ENCODE results near the gene PRKD3.
A peak's percentile ranks its signal among the peaks of the same experiment; 100 is the strongest.

The PRKD3 gene

GRCh38 chr2:37324786-37325624, at the start of gene PRKD3:
TSS of gene PRKD3 (minus strand) at chr2:37324833. CDS start at chr2:37316524, 8,309 bp downstream.
- no peak for DNase-seq (ENCODE audit: low read depth)

- no peak for DNase-seq (ENCODE audit: low read depth)
Measured at GRCh38 chr2:37372000-37372399, 47.4 kb upstream of the PRKD3 start.

- DNase-seq (ENCODE audit: low read depth), result no peak
Measured at GRCh38 chr2:37370666-37371065, 46.0 kb upstream of the PRKD3 start.

DNA sequence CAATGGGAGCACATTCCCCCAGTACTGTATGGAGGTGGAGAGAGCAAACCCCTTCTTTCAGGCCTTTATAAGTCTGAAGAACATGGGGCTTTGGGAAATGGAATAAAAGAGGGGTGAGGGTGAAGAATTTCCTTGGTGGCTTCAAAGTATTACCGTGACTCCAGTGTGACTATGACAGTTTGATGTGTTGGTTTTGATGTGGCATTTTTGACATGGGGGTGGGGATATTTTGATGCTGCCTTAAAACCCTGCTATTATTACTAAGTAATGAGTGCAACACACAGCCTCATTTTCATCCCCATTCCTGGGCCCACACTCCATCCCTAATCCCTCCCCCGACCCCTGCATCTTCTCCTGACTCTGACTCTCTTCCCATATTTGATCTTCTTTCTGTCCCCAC, 43.4 kb upstream of the PRKD3 start:
- no peak for DNase-seq (ENCODE audit: low read depth)

GRCh38 chr2:37367310-37367709, 42.7 kb upstream of the PRKD3 start:
- no peak for DNase-seq (ENCODE audit: low read depth)

DNA sequence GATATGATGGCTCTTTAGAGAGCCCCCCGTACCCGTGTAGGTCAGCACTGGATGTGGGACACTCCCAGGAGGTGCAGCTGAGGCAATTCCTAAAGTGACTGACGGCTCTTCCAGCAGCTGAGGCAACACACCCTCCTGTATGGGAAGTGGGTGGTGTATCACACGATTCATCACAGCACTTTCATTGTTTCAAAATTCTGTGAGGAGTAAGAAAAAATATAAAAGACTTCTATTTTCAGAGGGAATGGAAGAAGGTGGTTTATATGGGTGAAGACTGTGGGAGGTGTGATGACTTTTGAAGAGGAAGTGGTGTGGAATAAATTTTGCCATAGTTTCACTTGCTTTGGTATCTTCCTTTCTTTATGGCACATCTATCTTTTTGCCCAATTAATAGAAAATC, 42.1 kb upstream of the PRKD3 start:
- no peak for DNase-seq (ENCODE audit: low read depth)

GRCh38 chr2:37365669-37366068, 41.0 kb upstream of the PRKD3 start:
- DNase-seq (ENCODE audit: low read depth), result peak; percentile 62

GRCh38 chr2:37364351-37364750, 39.7 kb upstream of the PRKD3 start:
- no peak for DNase-seq (ENCODE audit: low read depth)

- DNase-seq (ENCODE audit: low read depth), result no peak
Measured at GRCh38 chr2:37361994-37362698, 37.5 kb upstream of the PRKD3 start.

DNA sequence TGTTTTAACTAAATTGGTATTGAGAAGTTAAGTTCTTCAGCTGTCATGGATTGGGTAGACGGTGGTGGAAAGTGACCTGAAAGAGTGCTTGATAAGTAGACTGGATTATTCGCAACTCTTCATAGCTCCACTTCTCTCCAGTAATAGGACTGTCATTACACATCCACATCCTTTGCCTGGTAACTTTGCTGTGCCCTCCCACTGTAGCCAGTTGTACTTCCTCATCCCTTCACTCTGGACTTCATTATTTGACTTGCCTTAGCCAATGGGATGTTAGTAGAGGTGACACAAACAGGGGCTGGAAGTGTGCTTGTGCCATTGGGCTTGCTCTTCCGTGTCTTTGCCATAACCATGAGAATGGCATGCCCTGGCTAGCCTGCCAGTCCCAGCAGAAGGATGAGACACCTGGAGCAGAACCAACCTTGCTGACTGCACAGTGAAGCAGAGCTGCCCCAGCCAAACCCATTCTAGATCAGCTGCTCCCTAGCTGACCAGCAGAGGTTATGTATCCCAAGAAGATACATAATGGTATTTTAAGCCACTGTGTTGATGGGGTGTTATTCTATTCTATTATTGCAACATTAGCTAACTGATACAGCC, 36.7 kb upstream of the PRKD3 start:
- DNase-seq (ENCODE audit: low read depth), result no peak

DNA sequence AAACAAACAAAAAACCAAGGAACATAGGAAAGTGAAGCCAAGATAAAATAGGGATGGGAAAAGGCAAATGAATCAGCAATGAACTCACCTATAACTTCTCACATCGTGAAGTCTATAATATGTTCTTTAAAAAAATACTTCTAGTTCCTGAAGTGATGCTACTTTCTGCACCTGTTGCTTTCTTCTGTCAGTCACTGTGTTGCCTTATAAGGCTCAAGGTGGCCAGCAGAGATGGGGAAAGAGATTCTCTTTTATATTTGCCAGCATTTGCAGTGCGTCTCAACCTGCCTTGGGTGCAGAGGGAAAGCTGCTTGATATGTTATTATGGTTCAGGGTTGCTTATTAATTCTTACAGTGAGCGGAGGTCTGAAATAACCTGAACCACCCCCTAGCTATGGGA, 33.8 kb upstream of the PRKD3 start:
- DNase-seq (ENCODE audit: low read depth), result no peak

DNA sequence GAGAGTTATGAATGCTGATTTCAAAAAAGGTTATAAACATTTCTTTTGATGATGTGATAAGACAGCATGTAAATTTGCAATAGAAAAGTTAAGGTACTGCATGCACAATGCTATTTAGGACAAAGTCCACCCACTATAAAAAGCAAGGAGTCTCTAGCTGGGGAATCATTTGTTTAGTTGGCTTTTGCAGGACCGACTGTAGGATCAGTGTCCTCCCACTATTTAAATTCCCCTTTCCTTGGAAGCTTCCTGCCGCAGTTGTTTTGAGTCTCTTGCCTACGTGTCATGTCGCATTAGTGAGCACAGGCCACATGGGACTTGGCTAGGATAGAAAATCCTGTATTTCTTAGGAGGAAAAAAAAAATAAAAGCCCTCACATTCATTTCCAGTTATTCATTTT, 32.9 kb upstream of the PRKD3 start:
- no peak for DNase-seq (ENCODE audit: low read depth)

- DNase-seq (ENCODE audit: low read depth), result no peak
Measured at GRCh38 chr2:37357069-37357468, 32.4 kb upstream of the PRKD3 start.

DNA sequence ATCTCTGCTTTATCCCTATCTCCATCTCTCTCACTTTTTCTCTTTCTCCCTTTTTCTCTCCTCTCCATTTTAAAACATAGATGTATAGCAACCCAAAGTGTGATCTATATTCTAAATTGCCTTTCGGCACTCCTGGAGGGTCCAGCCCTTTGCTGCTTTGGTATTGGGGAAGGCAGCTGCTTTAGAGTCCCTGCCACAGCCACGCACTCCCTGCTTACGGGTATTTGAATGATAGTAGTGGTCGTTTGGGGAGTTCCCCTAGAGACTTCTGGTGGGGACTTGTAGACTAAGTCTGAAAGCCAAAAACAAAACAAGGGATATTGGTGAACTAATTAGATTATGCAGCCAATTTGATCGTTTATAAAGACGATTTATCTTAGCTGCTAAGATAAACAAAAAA, 31.7 kb upstream of the PRKD3 start:
- DNase-seq (ENCODE audit: low read depth), result no peak

- no peak for DNase-seq (ENCODE audit: low read depth)
Measured at GRCh38 chr2:37355735-37356134, 31.1 kb upstream of the PRKD3 start.

- DNase-seq (ENCODE audit: low read depth), result no peak
Measured at GRCh38 chr2:37354531-37354930, 29.9 kb upstream of the PRKD3 start.

GRCh38 chr2:37350034-37350433, 25.4 kb upstream of the PRKD3 start:
- DNase-seq (ENCODE audit: low read depth), result no peak

DNA sequence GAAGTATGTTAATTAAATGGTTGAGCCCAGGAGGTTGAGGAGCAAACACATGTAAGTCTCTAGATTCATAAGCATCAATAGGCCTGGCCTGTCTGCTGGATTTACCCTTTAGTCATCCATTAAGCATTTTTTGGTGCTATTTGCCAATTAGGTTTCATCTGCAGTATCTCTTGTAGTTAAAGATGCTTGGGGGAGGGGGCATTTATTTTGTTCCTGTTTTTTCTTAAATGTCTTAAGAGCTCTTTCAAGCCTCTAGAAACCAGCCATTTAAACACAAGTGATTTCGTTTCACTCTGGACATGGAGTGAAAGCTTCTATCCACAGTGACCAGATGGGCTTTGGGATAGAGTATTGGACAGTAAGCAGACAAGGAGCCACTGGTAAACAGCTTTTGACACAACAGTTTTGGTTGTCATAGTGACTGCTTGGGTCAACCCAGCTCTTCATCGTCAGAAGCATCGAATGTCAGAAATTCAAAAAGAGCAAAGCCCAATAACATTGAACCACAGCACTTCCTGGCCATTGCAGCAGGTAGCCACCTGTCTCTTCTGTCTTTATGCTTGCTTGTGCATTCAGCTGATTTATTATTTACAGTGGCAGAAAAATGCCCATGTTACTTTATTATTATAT, 24.7 kb upstream of the PRKD3 start:
- no peak for DNase-seq (ENCODE audit: low read depth)

- DNase-seq (ENCODE audit: low read depth), result no peak
Measured at GRCh38 chr2:37348155-37348554, 23.5 kb upstream of the PRKD3 start.

DNA sequence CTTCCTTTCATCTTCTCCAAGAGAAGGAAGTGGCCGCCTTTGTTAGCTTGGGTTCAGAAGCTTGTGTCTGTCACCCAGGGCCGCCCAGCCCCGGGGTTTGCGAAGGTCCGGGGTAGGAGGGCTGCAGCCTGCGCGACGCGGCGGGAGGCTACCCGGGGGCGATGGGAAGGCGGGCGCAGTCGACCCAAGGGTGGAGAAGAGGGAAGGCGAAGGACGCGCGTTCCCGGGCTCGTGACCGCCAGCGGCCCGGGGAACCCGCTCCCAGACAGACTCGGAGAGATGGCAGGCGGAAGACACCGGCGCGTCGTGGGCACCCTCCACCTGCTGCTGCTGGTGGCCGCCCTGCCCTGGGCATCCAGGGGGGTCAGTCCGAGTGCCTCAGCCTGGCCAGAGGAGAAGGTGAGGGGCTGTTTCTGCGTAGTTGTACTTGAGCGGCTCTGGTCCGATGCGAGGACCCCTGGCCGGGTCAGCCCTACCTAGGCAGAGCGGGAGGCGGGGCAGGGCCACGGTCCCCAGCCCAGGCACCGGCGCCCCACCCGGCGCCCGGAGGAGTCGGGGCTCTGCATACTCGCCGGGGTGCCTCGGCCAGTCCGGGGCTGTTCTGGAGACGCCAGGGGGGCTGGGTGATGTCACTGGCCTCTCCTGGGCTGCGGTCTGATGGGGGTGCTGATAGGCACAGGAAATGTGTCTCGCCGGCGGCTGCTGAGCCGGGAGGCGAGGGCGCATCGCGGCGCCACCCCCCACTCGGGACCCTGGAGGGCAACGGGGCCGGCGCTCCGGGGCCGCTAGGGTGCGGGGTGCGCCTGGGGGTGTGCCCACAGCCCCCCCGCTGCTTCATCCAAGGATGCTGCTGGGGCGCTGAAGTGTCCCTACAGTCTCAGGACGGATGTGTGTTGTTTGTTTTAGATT, 20.1 kb upstream of the PRKD3 start, which contains the start of gene QPCT:
TSS of gene QPCT (plus strand) at position 178 of the 909 bp plus-strand sequence. CDS start at position 280, 102 bp downstream.
- DNase-seq (ENCODE audit: low read depth), result no peak
